GM18870 (cell line): ENCODE measurements around the gene KCNV2.
A peak's percentile ranks its signal among the peaks of the same experiment; 100 is the strongest.

Source experiments
- ATAC-seq: cut with Tn5 transposase; IDR thresholded peaks from one replicate; pipeline ENCODE4 v1.9.1; 2021; ENCODE audit warnings: moderate library complexity; ENCODE audit not compliant: unreplicated experiment

KCNV2 gene

GRCh38 chr9:2758162-2758897 lies 41.0 kb downstream of the KCNV2 start:
- ATAC-seq: no peak

- no peak for ATAC-seq
Measured at GRCh38 chr9:2758898-2759510, 41.7 kb downstream of the KCNV2 start.

GRCh38 chr9:2761424-2761823 lies 44.1 kb downstream of the KCNV2 start:
- ATAC-seq: peak; percentile 64

- ATAC-seq: peak; percentile 73
Measured at GRCh38 chr9:2764353-2764752, 47.0 kb downstream of the KCNV2 start.

GRCh38 chr9:2765250-2765880 lies 48.1 kb downstream of the KCNV2 start:
- ATAC-seq: no peak

GRCh38 chr9:2767800-2768677 lies 50.7 kb downstream of the KCNV2 start:
- ATAC-seq: no peak

GRCh38 chr9:2771087-2771486 lies 53.8 kb downstream of the KCNV2 start:
- no peak for ATAC-seq

GRCh38 chr9:2771661-2772060 lies 54.4 kb downstream of the KCNV2 start:
- no peak for ATAC-seq

GRCh38 chr9:2777454-2777853 lies 60.1 kb downstream of the KCNV2 start:
- ATAC-seq: no peak

- no peak for ATAC-seq
Measured at GRCh38 chr9:2778816-2779215, 61.5 kb downstream of the KCNV2 start.
